B cell (primary cell): Measurements from ENCODE around the gene STX1A.

ENCODE experiments used
- CTCF ChIP-seq: fragments of 200-600 bp; IDR thresholded peaks from one replicate; pipeline ENCODE4 v1.8.0; 2022; ENCODE audit warnings: antibody characterized with exemption, mild to moderate bottlenecking
- EZH2 ChIP-seq: IDR thresholded peaks from 2 replicates; pipeline ENCODE4 v1.6.1; 2012; ENCODE audit warnings: borderline replicate concordance, low read depth, mild to moderate bottlenecking, moderate library complexity, low read length; ENCODE audit not compliant: insufficient read depth, poor library complexity, severe bottlenecking

GRCh38 chr7:73719806-73720169, 319 bp upstream of the STX1A start:
- TF ChIP-seq CTCF (no peak), EZH2 (no peak)
